Measurements from ENCODE around the gene IRF2.
A peak's percentile ranks its signal among the peaks of the same experiment; 100 is the strongest.

The IRF2 gene

DNA sequence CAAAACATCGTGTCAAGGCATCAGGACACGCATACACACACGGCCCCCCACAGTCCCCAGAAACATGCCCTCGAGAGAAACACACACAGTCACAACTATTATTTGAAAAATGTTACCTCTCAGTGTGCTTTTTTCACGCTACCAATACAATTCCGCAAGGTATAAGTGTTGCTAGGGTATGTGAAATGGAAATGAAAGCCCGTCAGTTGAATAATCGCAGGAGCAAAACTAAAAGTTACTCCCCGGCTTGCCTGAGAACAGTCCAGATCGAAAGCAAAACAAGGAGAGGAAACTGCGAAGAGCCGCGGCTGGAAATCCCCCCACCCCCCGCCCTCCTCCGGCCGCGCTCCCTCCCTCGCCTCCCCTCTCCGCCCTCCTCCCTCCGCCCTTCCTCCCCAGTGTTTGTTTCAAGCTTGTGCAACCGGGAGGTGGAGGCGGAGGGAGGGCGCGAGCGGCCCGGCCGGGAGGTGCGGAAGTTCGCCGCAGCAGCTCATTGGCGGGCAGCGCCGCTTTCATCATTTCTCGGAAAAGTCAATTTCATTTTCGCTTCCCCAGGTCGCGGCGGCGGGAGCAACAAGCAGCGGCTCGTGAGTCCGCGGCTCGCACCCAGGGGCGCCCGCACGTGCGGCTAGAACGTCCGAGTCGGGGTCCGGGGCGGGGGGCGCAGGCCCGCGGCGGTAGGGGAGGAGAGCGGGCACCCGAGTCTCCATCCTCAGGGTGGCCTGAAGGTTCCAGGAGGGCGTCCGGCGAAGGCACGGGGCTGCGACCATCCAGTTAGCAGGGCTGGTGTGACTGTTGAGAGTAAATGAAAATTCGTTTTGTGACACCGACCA lies at the start of gene IRF2:
IRF2 (minus strand) TSS at position 288 of the 833 bp plus-strand sequence. CDS start 45,486 bp downstream, outside the sequence.
- DNase-seq (ENCODE audit: low read depth in 2 of 2) = peak; percentile 94 to 96

DNA sequence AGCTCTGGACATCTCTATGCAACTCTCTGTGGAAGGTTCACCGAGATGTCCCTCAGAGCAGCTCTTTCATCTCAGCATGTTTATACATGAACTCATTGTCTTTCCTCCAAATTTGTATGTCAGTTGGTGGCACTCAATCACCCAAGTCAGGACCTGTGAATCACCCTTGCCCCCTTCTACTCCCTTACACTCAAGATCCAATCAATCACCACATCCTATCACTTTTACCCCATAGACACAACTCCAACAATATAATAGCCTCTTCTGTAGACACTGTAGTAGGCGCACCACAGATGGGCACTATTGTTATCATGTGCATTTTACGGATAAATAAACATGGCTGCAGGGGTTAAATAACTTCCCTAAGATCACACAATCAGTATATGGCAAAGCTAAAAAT lies 41.3 kb upstream of the IRF2 start:
- DNase-seq (ENCODE audit: low read depth in 2 of 2) = no peak

GRCh38 chr4:184514121-184514988 lies 40.0 kb upstream of the IRF2 start:
- no peak for DNase-seq (ENCODE audit: low read depth in 2 of 2)

DNA sequence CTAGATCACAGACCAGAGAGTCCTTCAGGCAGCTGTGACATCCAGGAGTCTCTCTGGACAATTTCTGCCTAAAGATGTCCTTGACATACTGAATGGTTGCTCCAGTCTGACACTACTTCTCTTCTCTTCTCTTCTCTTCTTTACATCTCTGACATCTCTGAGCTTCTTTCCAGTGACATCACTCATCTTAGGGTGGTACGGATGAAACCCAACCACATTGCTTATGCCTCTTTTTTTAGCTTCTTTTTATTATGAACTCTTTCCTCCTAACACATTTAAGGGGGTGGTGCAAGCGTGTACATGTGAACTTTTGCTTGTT lies 39.4 kb upstream of the IRF2 start:
- DNase-seq (ENCODE audit: low read depth in 2 of 2) = no peak

DNA sequence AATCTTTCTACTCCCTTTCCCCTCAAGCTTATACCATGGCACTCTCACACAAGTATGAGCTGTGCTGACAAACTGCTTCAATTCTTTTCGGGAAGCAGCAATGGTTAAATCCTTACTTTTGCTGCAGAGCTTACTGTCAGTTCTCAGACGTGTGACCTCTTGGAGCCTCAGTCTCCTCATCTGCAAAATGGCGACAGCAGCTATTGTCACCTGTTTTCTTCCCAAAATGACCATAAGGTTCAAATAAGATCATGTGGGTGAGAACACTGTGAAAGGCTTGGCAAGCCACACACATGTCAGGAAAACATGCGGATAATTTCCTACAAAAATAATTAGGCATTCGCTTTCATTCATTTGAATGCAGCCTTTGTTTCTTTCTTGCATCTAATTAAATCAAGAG lies 36.8 kb upstream of the IRF2 start:
- no peak for DNase-seq (ENCODE audit: low read depth in 2 of 2)

DNA sequence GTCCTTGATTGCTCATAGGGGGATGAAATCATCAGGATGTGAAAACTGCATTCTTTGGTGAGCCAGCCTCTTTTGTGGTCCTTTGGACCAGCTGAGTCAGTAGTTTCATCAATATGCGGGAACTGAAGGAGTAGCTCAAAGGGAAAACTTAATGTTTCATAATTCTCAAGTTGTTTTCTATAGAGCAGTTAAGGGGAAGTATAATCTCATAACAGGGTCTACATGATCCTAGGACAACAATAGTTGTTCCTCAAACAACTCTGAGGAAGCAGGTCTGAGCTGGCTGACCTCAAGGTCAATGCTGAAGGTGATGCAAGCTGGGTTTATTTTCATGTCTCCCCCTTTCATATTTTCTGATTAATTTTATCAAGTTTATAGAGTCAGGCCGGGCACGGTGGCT lies 36.1 kb upstream of the IRF2 start:
- DNase-seq (ENCODE audit: low read depth in 2 of 2) = no peak

GRCh38 chr4:184506527-184507121 lies 32.3 kb upstream of the IRF2 start:
- no peak for DNase-seq (ENCODE audit: low read depth in 2 of 2)

DNA sequence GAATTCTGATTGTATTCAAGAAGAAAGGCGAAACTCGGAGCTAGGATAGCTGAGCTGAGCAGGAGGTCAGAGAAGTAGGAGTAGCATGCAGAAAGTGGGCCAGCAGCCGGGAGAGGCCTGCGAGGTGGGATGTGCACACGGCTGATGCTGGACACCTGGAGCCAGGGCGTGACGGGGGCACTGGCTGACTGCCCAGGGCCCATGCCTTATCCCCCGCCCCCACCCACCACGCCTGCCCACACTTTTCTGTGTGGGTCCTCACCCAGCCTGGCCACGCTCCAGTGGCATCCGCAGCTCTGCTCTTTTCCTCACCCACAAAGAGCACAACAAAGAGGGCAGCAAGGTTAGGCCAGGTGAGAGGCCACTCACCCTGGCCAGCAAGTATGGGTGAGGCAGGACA lies 30.0 kb upstream of the IRF2 start:
- no peak for DNase-seq (ENCODE audit: low read depth in 2 of 2)

DNA sequence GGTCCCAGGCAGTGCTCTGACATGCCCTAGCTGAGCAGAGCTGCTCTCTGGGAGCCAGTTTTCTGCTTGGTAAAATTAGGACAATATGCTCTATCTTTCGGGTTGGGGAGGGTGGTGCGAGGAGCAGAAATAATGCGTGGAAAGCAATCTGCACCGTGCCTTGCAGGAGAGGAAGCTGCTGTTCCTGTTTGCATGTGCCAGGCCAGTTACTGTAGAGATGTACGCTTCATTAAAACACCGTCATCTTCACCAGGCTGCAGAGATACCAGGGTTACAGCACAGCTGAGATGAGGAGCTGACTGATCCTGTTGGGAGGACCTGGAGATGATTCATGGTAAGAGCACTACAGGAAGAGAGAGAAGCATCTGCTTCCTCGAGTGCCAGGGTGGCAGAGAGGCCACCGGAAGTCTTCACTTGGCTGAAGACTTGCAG lies 29.5 kb upstream of the IRF2 start:
- DNase-seq (ENCODE audit: low read depth in 2 of 2) = no peak

- DNase-seq (ENCODE audit: low read depth in 2 of 2) = no peak
Observed at GRCh38 chr4:184500748-184501589, 26.6 kb upstream of the IRF2 start.

DNA sequence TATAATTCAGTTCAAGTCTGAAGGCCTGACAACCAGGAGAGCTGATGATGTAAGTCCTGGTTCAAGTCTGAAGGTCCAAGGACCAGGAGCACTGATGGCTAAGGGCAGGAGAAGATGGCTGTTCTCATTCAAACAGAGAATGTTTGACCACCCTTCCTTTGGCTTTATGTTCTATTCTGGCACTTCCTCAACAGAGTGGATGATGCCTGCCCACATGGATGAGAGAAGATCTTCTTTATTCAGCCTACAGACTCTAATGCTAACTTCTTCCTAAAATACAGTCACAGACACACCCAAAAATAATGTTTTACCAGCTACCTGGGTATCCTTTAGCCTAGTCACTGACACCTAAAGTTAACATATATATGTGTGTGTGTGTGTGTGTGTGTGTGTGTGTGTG lies 25.6 kb upstream of the IRF2 start:
- no peak for DNase-seq (ENCODE audit: low read depth in 2 of 2)

DNA sequence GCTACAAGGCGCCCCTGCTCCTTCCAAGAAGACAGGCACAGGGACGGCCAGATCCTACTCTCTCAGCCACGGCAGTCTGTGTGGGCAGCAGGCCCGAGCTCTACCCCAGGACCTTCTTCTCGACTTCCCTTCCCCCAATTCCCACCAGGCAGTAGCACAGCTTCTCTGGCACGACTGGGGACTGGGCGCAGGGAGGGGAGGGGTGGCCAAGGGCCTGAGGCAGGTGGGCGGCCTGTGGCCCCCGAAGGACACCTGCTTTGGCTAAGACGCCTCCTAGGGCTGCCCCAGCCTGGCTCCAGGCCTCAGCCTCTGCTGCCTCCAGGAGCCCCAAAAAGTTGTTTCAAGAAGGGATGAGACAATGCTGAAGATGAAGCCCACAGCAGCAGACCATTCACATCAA lies 24.2 kb upstream of the IRF2 start:
- DNase-seq (ENCODE audit: low read depth in 2 of 2) = no peak

- DNase-seq (ENCODE audit: low read depth in 2 of 2) = no peak
Observed at GRCh38 chr4:184489771-184490170, 15.4 kb upstream of the IRF2 start.

DNA sequence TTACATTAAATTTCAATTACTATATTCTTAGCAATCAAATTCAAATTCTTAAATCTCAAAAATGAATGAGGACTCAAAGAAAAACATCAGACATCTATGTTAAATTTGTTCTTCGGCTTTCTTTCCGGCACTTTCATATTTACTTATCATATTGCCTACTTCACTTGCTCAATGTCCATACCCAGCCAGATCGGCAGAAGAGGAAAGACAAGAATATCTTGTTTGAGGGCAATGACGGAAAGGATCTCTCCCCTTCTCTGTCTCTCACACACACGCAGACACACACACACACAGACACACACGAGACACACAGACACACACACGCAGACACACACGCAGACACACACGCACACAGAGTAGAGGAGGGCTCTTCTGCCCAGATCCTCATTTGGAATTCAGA lies 13.2 kb upstream of the IRF2 start:
- no peak for DNase-seq (ENCODE audit: low read depth in 2 of 2)

GRCh38 chr4:184485279-184485678 lies 10.9 kb upstream of the IRF2 start:
- DNase-seq (ENCODE audit: low read depth in 2 of 2) = no peak

- no peak for DNase-seq (ENCODE audit: low read depth in 2 of 2)
Observed at GRCh38 chr4:184481544-184481943, 7.2 kb upstream of the IRF2 start.

DNA sequence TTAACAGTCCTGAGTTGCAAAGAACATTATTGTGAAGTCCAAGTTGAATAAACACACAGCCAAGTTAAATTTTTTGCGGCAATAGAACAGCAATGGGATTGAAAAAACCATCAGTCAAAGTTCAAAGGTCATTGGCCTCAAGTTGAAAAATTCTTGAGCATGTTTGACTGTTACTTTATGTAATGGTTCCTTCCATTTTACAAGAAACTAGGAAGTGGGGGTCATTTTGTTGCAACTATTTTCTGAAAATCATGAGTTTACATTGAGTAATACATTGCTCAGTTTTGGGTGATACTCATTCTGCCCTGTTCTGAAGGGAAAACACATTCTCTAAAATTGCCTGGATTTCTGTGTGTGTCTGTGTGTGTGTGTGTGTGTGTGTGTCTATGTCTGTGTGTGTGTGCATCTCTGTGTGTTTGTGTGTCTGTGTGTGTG lies 5.2 kb upstream of the IRF2 start:
- no peak for DNase-seq (ENCODE audit: low read depth in 2 of 2)

GRCh38 chr4:184477201-184477999 lies 3.0 kb upstream of the IRF2 start:
- no peak for DNase-seq (ENCODE audit: low read depth in 2 of 2)

GRCh38 chr4:184476695-184477094 lies 2.3 kb upstream of the IRF2 start:
- no peak for DNase-seq (ENCODE audit: low read depth in 2 of 2)

- DNase-seq (ENCODE audit: low read depth in 2 of 2) = no peak
Observed at GRCh38 chr4:184475498-184475897, 1.1 kb upstream of the IRF2 start.

DNA sequence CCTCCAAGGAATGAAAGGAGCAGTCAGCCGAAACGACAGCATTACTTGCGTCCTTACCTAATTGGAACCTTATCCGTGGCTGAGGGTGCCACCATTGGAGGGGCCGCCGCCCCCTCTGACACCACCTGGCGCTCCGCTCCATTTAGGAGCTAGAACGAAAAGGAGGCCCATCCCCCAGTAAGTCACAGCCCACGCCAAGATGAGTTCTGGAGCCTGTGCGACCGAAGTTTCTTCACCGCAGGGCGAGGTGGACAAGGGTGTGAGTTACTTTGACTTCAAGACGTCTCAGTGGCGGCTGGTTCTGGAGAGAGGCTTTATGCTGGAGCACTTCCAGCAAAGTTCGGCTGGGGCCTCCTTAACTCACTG lies 729 bp upstream of the IRF2 start:
- DNase-seq (ENCODE audit: low read depth in 2 of 2) = peak in 1 of 2 donors; percentile 43
